PC-9 (cell line): Measurements from ENCODE around the gene PTPRM.

Source experiments
- CTCF ChIP-seq: fragments of 200-600 bp; sonication (generic); conservative IDR thresholded peaks from 2 replicates; pipeline ENCODE4 v1.6.1; 2017; ENCODE audit warnings: mixed run types, antibody characterized with exemption, mild to moderate bottlenecking, moderate library complexity
- EZH2 ChIP-seq: fragments of 200-600 bp; sonication (generic); IDR thresholded peaks from 2 replicates; pipeline ENCODE4 v1.8.0; 2017; ENCODE audit warnings: antibody characterized with exemption, low read depth

- TF ChIP-seq CTCF = no peak
- TF ChIP-seq EZH2 = no peak
These were observed 881.0 kb downstream of the PTPRM start for GRCh38 chr18:8448130-8448529.
